ENCODE data around the gene LARP7. TPM values are rescaled to one million over a fixed set of nuclear protein-coding genes. Genes with fewer than 3 reads are reported as not detected.

The LARP7 gene
- total RNA-seq, 1 experiment from 2014 or later, result 22.6 TPM

DNA sequence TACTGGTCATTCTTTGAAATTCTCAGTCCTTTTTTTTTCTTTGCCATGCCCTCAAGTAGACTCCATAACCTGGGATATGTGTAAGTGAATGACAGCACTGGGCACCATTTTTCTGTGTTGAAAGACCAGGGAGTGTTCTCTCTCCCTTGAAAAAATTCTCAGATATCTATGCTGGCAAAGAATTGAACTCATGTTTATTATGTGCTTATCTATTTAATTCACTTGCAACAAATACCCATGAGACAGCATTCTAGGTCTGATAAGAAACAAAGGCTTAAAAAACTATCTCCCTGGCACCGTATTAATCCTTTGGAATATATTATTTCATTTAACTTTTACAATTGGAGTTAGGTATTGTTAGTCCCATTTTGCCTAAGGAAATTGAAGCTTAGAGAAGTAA is 36.7 kb downstream of the LARP7 start:
- Mint-ChIP-seq H3K4me1 (ENCODE audit: low read depth, unreplicated experiment) (no peaks in the 10 kb centered on the region), H3K27ac (ENCODE audit: unreplicated experiment) (no peak overlapping the region), H3K4me3 (ENCODE audit: low read depth, unreplicated experiment) (no peak overlapping the region), H3K9me3 (ENCODE audit: low read depth, unreplicated experiment) (no peaks in the 10 kb centered on the region), H3K36me3 (ENCODE audit: insufficient read depth, unreplicated experiment) (no peaks in the 10 kb centered on the region), H3K27me3 (ENCODE audit: unreplicated experiment) (no peaks in the 10 kb centered on the region)
- CTCF ChIA-PET, result interaction anchor here (0.5 kb wide), 1 partner anchor 438 kb away, joined by 3 read pairs; no protein-coding TSS in a partner anchor
- intact Hi-C loops (cut with micrococcal nuclease; ENCODE audit: unreplicated experiment), result no loop called here
- TF ChIP-seq, protein P1, sequence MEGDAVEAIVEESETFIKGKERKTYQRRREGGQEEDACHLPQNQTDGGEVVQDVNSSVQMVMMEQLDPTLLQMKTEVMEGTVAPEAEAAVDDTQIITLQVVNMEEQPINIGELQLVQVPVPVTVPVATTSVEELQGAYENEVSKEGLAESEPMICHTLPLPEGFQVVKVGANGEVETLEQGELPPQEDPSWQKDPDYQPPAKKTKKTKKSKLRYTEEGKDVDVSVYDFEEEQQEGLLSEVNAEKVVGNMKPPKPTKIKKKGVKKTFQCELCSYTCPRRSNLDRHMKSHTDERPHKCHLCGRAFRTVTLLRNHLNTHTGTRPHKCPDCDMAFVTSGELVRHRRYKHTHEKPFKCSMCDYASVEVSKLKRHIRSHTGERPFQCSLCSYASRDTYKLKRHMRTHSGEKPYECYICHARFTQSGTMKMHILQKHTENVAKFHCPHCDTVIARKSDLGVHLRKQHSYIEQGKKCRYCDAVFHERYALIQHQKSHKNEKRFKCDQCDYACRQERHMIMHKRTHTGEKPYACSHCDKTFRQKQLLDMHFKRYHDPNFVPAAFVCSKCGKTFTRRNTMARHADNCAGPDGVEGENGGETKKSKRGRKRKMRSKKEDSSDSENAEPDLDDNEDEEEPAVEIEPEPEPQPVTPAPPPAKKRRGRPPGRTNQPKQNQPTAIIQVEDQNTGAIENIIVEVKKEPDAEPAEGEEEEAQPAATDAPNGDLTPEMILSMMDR (IDR thresholded peaks at IDR 0.05; ENCODE audit: unreplicated experiment), result no peak
- no peak for DNase-seq
- no TSS peak for BruUV-seq (replicated peaks)

DNA sequence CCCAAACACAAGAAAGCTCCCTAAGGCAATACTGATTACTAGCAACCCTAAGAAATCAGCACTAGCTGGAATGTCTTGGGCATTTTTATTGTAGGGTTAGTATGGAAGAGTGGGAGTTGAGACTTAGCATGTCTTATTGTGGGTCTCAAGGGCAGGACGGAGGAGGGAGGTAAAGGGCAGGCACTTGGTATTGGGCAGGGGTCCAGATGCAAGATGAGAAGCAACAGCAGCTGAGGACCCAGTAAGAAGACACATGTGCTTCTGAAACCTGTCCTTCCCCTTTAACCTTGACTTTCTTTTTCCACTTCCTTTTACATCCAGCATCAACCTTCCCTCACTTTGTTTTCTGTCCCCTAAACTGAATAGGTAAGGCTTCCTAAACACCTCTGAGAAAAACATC is 37.4 kb downstream of the LARP7 start:
- H3K27ac Mint-ChIP-seq (ENCODE audit: unreplicated experiment), result no peak overlapping the region
- H3K27me3 Mint-ChIP-seq (ENCODE audit: unreplicated experiment), result no peaks in the 10 kb centered on the region
- H3K36me3 Mint-ChIP-seq (ENCODE audit: insufficient read depth, unreplicated experiment), result no peaks in the 10 kb centered on the region
- no peak for DNase-seq
- H3K4me3 Mint-ChIP-seq (ENCODE audit: low read depth, unreplicated experiment), result no peak overlapping the region
- H3K9me3 Mint-ChIP-seq (ENCODE audit: low read depth, unreplicated experiment), result no peaks in the 10 kb centered on the region
- BruUV-seq (replicated peaks), result no TSS peak
- no peaks in the 10 kb centered on the region for H3K4me1 Mint-ChIP-seq (ENCODE audit: low read depth, unreplicated experiment)
- intact Hi-C loops (cut with micrococcal nuclease; ENCODE audit: unreplicated experiment), result no loop called here
- TF ChIP-seq, protein P1 (IDR thresholded peaks at IDR 0.05; ENCODE audit: unreplicated experiment), result no peak
- CTCF ChIA-PET, result interaction anchor here (0.5 kb wide), 1 partner anchor 438 kb away, joined by 3 read pairs; no protein-coding TSS in a partner anchor

DNA sequence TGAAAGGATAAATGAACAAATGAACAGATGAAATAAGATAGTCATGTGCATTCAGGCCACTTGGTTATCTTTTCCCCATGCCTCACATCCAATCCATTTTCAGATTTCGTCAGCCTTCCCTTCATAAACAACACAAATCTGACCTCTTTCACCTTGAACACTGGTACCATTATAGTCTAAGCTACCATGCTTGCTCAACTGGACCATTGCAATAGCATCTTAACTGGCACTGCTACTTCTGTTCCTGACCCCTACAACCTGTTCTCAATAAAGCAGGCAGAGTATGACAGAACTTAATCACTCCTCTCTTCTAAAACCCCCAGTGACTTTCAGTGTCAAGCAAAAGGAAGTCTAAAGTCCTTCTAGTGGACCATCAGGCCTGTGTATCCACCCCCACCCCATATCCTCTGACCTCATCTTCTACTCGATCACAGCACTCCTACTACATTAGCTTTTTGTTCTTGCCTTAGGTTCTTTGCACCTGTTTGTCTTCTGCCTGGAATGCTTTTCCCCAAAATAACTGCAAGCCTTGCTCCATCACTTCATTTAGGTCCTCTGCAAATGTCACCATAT is 40.7 kb downstream of the LARP7 start:
- intact Hi-C loops (cut with micrococcal nuclease; ENCODE audit: unreplicated experiment), result no loop called here
- DNase-seq, result no peak
- CTCF ChIA-PET, result no interaction called here

DNA sequence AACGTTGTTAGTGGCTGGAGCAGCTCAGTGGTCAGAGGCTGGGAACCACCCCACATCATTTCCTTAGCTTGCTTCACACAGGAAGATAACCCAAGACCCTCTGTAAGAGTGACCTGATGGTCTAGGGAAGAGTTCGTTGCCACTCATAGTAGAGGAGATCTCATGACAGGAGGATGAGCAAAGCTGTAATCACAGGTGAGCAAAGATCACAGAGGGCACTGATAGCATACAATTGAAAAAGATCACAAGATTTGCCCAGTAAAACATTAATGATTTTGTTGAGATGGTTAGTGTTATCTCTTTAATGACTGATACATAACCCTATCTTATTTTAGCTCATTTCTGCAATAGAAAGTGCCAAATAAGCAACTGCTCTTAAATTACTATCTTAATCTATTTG is 44.1 kb downstream of the LARP7 start:
- no peak for DNase-seq
- no peaks in the 10 kb centered on the region for H3K36me3 Mint-ChIP-seq (ENCODE audit: insufficient read depth, unreplicated experiment)
- H3K4me3 Mint-ChIP-seq (ENCODE audit: low read depth, unreplicated experiment), result no peak overlapping the region
- no peak overlapping the region for H3K27ac Mint-ChIP-seq (ENCODE audit: unreplicated experiment)
- H3K4me1 Mint-ChIP-seq (ENCODE audit: low read depth, unreplicated experiment), result no peaks in the 10 kb centered on the region
- no peaks in the 10 kb centered on the region for H3K9me3 Mint-ChIP-seq (ENCODE audit: low read depth, unreplicated experiment)
- BruUV-seq (replicated peaks), result no TSS peak
- CTCF ChIA-PET, result no interaction called here
- no peaks in the 10 kb centered on the region for H3K27me3 Mint-ChIP-seq (ENCODE audit: unreplicated experiment)
- intact Hi-C loops (cut with micrococcal nuclease; ENCODE audit: unreplicated experiment), result no loop called here
- TF ChIP-seq, protein P1 (IDR thresholded peaks at IDR 0.05; ENCODE audit: unreplicated experiment), result no peak

More for the DNA sequence above, 40.7 kb downstream of the LARP7 start:
- no peaks in the 10 kb centered on the region for H3K27me3 Mint-ChIP-seq (ENCODE audit: unreplicated experiment)
- no peaks in the 10 kb centered on the region for H3K4me1 Mint-ChIP-seq (ENCODE audit: low read depth, unreplicated experiment)
- TF ChIP-seq, protein P1 (IDR thresholded peaks at IDR 0.05; ENCODE audit: unreplicated experiment), result no peak
- no peak overlapping the region for H3K4me3 Mint-ChIP-seq (ENCODE audit: low read depth, unreplicated experiment)
- BruUV-seq (replicated peaks), result no TSS peak
- no peaks in the 10 kb centered on the region for H3K9me3 Mint-ChIP-seq (ENCODE audit: low read depth, unreplicated experiment)
- H3K27ac Mint-ChIP-seq (ENCODE audit: unreplicated experiment), result no peak overlapping the region
- H3K36me3 Mint-ChIP-seq (ENCODE audit: insufficient read depth, unreplicated experiment), result no peaks in the 10 kb centered on the region

All from Calu3 (cell line).